GM19467 (cell line): ENCODE data around the gene MAPK11.
"Not testable (repeated sequence)": the region's sequence is repeated elsewhere in the genome, so short reads cannot be mapped to it uniquely, and the experiment has no call there.

ENCODE experiments used
- ATAC-seq: cut with Tn5 transposase; IDR thresholded peaks from one replicate; pipeline ENCODE4 v1.9.1; 2021; ENCODE audit warnings: mild to moderate bottlenecking, moderate library complexity; ENCODE audit not compliant: unreplicated experiment

The MAPK11 gene

DNA sequence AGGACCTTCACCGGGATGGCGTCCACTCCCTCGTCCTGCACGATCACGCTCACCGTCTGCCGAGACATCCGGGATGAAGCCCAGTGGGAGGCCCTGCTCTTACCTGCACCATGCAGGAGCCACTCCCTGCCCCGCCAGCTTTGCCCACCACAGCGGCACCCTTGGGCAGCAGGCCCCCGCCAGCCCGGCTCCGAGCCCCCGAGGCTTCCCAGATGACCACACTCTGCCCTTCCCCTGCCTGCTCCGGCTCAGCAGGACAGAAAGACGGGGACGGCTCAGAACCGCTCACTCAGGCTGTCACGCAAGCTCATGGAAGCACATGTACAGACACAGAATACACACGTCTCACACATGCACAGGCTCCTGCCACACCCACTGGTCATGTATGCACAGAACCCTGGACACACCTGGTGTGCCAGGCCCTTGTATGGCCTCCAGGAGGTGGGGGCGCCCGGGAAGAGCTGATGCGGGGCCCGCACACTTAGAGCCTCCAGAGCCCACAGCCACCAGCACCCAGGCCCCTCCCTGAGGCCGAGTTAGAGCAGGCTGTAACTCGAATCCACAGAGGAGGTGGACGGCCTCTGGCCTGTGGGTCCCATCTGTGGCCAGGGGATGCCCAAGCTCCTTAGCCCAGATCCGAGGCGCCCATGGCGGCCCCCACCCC is 8.9 kb upstream of the MAPK11 start:
- ATAC-seq: no peak

DNA sequence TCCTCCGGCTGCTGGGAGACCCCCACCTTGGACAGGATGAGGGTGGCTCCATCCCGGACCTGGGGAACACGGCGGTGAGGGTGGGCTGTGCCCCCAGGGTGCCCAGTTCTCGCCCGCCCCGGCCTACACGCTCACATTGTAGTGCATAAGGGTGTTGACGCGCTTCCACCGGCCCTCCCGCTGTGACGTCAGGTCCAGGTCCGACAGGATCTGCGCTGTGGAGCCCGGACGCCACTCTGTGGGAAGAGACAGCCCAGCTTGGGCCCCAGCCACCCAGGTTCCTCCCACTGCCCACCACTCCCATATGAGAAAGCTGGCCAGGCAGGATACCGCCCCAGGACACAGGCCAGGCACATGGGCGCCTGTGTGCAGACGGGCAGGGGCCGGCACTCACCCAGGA is 8.3 kb upstream of the MAPK11 start:
- ATAC-seq: no peak

DNA sequence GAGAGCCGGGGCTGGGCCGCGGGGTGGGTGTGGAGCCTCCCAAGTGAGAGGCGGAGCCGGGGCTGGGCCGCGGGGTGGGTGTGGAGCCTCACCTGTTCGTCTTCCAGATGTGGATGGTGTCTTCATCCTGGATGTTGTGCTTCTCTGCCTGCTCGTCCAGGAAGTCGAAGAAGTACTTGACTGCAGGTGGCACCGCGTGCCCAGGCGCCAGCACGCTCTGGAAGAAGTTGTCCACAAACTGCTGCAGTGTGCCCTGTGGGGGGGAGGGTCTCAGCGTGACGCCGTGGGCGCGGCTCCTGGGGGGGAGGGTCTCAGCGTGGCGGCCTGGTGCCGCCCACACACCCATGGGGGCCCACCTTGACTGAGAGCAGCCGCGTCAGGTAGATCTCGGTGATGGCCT is 7.6 kb upstream of the MAPK11 start:
- no peak for ATAC-seq

DNA sequence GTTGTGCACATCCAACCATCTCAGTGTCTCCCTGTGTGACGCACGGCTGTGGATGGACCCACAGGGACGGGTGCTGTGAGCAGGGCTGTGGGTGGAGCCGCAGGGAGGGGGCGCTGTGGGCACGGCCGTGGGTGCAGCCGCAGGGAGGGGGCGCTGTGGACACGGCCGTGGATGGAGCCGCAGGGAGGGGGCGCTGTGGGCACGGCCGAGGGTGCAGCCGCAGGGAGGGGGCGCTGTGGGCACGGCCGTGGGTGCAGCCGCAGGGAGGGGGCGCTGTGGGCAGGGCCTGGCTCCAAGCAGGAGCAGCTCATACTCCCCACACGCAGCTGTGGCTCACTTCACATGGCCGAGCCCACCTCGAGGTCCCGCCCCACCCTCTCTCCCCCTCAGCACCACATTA is 6.0 kb upstream of the MAPK11 start:
- ATAC-seq: peak; percentile 51

DNA sequence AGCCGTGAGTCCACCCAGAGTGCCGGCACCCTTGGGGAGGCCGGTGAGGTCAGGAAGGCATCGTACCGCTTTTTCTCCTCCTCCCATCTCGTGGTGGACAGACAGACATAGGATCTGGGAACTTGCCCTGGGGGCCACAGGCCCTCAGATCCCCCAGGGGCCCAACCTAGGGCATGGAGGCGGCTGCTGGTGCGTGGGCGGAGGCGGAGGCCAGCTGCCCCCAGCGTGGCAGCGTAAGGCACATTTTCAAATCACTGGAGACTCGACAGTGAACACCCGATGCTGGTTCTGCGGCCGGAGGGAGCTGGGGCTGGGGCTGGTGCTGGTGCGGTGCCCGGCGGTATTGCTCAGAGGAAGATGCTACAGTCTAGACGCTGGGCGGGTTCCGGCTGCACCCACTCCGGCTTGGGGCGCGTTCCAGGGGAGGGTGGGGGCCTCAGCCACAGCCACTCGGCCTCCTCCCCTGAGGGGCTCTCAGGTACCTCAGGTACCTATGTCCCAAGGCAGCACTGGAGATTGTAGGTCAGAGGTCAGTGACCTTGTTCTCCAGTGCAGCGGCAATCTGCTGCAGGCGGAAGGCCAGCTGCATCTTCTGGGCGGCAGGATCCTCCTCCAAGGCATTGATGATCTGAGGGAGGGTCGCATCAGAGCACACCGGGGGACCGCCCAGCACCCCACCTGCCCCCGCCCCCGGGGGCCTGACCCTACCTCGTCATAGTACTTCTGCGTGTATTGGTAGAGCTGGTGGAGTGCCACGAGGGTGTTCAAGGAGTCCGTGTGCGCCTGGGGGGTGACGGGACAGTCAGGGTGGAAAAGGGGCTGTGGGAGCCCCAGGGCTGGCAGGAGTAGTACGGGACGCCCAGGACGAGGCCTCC is 5.2 kb upstream of the MAPK11 start:
- ATAC-seq: no peak

DNA sequence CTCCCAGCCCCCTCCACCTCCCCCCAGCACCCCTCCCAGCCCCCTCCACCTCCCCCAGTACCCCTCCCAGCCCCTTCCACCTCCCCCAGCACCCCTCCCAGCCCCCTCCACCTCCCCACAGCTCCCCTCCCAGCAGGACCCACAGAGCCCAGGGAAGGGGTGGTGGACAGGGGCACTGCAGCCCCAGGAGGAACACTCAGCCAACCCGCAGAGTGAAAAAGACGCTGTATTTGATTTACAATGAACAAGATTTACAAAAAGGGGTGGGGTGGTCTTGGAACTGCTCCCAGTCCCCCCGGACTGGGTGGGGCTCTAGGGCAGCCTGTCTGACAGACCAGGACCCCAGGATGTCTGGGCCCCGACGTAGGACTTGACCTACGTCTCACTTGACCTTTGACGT is 4.6 kb upstream of the MAPK11 start:
- ATAC-seq: no peak

DNA sequence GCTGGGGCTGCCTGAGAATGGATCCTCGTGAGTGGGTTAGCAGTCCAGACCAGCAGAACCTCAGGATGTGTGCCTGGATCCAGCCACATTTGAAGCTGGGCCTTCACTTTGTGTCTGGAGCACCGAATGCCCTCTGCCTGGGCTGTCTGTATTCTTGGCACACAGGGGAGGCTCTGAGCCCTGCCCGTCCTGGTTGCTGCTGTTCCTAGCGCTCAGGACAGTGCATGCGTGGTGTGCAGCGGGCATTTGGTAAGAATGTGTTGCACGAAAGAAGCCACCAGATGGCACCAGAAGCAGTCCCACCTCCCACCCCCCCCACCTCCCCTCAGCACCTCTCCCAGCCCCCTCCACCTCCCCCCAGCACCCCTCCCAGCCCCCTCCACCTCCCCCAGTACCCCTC is 4.1 kb upstream of the MAPK11 start:
- ATAC-seq: no peak

DNA sequence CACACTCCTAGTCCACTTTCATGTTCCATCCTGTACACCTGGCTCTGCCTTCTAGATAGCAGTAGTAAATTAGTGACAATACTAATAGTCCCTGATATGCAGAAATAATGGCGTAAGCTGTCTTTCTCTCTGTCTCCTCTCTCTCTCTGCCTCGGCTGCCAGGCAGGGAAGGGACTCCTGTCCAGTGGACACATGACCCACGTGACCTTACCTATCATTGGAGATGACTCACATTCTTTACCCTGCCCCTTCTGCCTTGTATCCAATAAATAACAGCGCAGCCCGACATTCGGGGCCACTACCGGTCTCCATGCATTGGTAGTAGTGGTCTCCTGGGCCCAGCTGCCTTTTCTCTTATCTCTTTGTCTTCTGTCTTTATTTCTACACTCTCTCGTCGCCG is 3.6 kb upstream of the MAPK11 start:
- ATAC-seq: not testable (repeated sequence)

DNA sequence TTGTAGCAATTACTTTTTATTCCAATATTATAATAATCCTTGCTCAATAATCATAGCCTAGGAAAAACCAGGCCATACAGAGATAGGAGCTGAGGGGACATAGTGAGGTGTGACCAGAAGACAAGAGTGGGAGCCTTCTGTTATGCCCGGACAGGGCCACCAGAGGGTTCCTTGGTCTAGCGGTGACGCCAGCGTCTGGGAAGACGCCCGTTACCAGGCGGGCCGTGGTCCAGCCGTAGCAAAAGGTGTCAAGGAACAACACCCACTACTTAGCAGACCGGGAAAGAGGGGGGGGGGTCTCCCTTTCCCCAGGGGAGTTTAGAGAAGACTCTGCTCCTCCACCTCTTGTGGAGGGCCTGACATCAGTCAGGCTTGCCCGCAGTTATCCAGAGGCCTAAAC is 3.2 kb upstream of the MAPK11 start:
- not testable (repeated sequence) for ATAC-seq

DNA sequence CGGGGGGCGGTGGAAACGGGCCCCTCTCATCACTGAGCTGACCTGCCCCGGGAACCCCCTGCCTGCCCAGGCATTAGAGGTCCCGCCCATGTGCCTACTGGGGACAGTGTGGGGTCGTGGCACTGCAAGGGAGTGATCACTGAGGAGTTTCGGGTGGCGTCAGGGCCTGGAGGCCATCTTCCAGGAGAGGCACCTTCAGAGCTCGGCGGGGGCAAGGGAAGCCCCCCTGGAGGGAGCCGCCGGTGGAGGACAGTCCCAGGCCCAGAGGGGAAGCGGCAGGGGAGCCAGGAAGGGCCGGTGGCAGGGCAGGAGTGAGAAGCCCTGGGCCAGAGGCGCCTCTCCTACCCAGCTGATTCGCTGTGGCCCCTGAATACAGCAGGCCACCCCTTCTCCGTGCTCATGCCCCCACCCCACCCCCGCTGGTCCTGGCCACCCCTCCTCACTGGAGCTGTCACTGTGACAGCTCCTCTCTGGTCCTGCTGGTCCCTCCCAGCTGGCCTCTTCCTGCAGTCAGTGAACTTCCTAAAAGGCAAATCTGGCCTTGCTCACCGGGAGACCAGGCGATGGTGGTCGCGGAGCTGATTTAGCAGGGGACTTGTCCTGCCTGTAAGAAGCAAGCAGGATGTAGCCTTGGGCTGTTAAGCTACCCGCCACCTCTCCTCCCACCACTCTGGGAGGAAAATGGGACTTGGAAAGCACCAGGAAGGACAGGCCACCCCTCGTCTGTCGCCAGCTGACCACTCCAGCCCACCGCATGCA is 2.0 kb upstream of the MAPK11 start:
- no peak for ATAC-seq

DNA sequence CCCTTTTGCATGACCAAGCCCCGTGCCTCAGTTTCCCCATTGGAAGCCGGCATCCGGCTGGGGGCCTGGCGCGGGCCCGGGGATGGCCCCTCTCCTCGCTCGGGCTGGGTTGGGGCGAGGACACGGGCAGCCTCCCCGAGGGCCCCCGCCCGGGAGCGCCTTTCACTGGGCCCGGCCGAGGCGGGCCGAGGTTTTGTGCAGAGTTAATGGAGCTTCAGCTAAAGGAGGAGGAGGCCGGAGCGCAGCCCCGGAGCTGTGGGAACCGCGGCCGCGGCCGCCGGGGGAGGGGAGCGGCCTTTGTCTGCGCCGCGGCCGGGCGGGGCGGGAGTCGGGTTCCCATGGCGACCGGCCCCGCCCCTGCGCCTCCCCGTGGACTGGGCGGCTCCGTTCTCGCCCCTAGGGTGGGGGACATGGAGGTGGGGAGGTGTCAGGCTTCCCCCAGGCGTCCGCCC is 1.4 kb upstream of the MAPK11 start:
- no peak for ATAC-seq

DNA sequence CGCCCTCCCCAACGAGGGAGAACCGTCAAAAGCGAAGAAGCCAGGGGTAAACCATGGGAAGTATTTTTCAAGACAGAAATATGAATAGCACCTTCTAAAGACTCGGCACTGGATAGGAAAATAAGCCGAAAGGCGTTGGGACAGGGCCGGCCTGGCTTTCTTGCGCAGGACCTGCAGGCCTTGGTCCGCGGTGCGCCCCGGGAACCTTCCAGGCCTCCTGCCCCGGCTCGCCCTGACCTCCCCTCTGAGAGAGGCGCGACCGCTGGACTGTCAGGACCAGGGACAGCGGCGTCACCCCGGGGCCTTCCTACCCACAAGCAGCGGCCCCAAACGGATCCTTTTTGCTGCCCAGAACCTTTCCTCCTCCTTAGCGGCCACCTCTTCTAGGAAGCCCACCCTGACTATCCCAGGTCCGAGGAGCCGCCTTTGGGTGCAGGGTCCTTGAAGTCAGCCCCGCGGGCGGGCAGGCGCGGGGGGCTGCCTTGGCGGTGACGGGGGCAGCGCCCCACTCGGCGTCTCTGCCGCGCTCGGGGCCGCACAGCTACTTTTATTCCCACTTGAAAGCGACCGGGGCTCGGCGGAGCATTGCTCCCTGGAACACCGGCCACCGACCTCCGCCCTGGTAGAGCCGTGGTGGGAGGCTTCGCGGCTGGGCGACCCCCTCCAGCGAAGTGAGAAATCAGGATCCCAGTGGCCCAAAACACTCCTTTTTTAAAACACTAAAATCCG is 650 bp upstream of the MAPK11 start:
- no peak for ATAC-seq

DNA sequence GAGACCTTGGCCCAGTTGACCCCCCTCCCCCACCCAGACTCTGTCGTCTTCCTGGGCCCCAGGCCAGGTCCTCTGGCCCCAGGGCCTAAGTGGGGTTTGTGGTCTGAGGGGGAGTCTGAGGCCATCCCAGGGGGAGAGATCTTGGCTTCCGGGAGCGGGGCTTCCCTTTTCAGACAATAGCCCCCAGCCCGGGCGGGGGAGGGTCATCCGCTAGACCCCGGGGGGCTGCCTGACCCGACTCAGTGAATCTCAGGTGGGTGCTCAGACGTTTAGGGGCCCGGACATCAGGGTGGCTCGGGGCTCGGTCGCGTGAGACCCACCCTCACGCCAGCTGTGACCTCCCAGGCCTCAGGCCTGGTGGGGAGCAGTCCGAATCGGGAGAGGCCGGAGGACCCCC is 609 bp downstream of the MAPK11 start:
- no peak for ATAC-seq

DNA sequence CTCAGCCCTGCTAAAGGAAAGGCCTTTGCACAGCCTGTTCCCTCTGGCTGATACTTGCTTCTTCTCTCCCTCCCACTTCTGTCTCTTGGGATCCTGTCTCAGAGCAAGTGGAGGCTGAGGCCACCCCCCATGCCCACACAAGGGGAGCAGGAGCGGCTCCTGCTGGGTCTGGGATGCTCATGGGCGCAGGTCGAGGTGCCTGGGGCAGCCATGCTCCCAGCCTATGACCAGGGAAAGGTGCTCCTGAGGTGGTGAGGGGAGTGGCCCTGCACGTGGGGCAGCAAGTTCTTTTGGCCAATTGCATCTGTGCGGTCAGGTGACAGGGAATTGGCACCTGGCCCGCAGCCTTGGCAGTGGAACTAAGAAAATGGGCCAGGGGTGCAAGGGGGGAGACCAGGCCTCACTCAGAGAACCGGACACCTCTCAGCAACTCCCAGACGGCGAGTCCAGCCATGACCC is 1.5 kb downstream of the MAPK11 start:
- no peak for ATAC-seq

DNA sequence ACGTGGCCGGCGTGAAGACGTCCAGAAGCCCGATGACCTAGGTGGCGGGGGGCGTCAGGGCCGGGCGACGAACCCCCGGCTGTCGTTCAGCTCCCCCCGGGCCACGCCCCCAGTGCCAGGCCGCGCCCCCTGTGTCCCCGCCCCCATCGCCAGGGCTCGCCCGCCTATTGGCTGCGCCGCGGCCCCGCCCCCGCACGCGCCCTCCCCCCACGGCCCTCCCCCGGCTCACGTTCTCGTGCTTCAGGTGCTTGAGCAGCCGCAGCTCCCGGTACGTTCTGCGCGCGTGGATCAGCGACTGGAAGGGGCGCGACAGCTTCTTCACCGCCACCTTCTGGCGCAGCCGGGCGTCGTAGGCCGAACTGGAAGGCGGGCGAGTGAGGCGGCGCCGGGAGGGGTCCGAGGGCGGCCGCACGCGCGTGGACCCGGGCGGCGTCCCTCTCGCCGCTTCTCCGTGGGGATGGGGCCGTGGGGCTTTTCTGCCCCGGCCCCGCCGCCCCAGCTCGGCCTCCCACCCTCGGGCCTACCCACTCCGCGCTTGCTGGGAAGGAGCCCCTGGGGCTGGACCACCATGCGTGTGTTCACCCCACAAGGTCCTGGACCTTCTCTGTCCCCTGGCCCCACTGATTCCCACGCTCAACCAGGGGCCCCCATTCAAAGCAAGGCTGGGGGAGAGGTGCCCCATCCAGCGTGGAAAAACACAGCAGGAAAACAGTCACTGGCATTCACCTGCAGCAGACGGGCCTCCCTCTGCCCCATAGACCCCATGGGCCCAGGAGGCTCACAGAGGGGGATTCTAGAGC is 2.4 kb downstream of the MAPK11 start:
- ATAC-seq: no peak

DNA sequence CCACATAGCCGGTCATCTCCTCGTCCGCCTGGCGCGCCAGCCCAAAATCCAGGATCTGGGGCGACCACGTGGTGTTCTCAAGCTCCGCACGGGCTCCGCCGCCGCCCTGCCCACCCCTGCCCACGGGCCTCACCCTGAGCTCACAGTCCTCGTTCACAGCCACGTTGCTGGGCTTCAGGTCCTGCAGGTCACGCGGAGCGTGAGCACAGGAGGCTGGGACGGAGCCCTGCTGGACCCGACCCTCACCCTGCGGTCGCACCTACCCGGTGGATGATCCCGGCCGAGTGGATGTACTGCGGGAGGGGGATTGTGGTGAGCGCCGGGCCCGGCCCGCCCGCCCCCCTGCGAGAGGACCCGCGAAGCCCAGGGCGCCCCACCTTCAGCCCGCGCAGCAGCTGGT is 3.2 kb downstream of the MAPK11 start:
- ATAC-seq: no peak

DNA sequence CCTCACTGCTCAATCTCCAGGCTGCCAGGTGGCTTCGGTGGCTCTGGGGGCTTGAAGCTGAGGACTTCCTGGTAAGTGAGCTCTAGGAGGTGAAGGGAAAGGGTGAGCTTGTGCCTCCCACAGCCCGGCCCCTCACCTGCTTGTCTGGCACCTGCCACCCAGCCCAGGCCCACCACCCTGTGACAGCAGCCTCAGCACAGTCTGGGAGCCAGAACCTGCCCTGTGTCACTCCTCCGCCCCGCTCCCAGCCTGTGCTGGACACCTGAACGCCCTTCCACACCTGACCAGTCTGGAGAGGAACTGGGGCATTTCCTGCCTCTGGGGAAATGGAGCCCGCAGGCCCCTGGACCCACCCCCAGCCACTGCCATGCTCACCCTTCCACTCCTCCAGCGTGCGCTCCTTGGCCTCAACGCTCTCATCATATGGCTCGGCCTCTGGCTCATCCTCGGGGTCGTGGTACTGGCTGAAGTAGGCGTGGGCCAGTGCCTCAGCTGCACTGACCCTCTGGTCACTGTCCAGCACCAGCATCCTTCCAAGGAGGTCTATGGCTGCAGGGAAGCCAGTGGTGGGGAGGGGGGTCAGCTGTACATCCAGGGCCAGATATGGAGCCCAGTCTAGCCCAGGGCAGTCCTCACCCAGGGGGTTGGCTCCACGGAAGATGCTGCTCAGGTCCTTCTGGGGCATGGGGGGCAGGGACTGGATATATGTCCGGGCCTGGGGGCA is 5.1 kb downstream of the MAPK11 start:
- ATAC-seq: no peak

DNA sequence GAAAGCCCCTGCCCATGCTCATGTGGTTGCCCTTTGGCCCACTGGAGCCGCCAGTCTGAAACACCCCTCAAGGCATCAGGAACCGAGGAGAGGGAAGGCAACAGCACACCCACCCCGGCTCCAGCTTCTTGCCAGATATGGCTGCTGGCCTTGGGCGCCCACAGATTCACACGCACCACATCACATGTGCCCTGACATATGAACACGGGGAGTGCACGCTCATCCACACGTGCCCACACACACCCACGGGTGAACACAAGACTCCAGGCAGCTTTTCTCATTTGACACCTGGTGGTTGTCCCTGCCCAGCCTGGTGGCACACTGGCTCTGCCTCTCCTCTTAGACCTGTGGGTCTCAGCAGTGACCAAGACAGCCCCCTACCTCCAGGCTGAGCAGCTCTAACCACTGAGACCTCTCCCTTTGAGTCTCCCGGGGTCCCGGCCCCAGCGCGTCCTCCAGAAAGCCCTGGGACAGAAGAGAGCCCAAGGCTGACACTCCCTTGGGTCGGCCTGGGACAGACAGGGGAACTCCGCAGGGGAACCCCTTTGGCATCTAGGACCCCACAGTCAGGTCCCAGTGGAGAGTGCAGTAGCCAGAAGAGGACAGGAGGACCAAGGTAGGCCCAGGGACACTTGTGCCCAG is 6.0 kb downstream of the MAPK11 start:
- ATAC-seq: no peak
